Neuronal stem cell (in vitro differentiated cells): ENCODE data around the gene BTG4.
A peak's percentile ranks its signal among the peaks of the same experiment; 100 is the strongest.

Experiments
- DNase-seq: peaks from one replicate; pipeline ENCODE4 v3.0.0-alpha.2; 2013; ENCODE audit warnings: low spot score
- H2AFZ ChIP-seq: one replicate; pipeline ENCODE4 v1.6.1; 2013; ENCODE audit warnings: mild to moderate bottlenecking, low read length, inconsistent platforms
- H2AK5ac ChIP-seq: 2 replicates; pipeline ENCODE4 v1.6.1; 2013; ENCODE audit warnings: low read depth, mild to moderate bottlenecking, inconsistent platforms, low read length, moderate library complexity, mixed read lengths
- H2BK120ac ChIP-seq: 2 replicates; pipeline ENCODE4 v1.6.1; 2013; ENCODE audit warnings: low read depth, mild to moderate bottlenecking, inconsistent platforms, low read length, moderate library complexity, mixed read lengths
- H2BK12ac ChIP-seq: one replicate; pipeline ENCODE4 v1.6.1; 2013; ENCODE audit warnings: low read length, inconsistent platforms
- H2BK15ac ChIP-seq: 2 replicates; pipeline ENCODE4 v1.6.1; 2013; ENCODE audit warnings: mild to moderate bottlenecking, low read length, inconsistent platforms, mixed read lengths
- H2BK5ac ChIP-seq: one replicate; pipeline ENCODE4 v1.6.1; 2013; ENCODE audit warnings: inconsistent platforms, mild to moderate bottlenecking, low read length, moderate library complexity
- H3K14ac ChIP-seq: one replicate; pipeline ENCODE4 v1.6.1; 2013; ENCODE audit warnings: low read length, inconsistent platforms
- H3K18ac ChIP-seq: 2 replicates; pipeline ENCODE4 v1.6.1; 2013; ENCODE audit warnings: low read length, inconsistent platforms
- H3K23ac ChIP-seq: 2 replicates; pipeline ENCODE4 v1.6.1; 2013; ENCODE audit warnings: low read depth, mild to moderate bottlenecking, mixed read lengths, low read length, inconsistent platforms; ENCODE audit not compliant: poor library complexity
- H3K27ac ChIP-seq: replicated peaks from 3 replicates; pipeline ENCODE4 v1.5.1; 2013; ENCODE audit warnings: low read length, inconsistent platforms
- H3K27me3 ChIP-seq, 3 experiments: 2 replicates each; pipeline ENCODE4 v1.6.1; 2013; ENCODE audit warnings: low read length in 3 of 3, mild to moderate bottlenecking in 2 of 3, inconsistent platforms in 1 of 3, low read depth in 1 of 3, mixed read lengths in 1 of 3, moderate library complexity in 1 of 3; ENCODE audit not compliant: control insufficient read depth in 3 of 3, insufficient read depth in 3 of 3
- H3K36me3 ChIP-seq, 2 donors: replicated peaks in 1 of 2; 2 replicates each; pipeline ENCODE4 v1.6.1; 2013; ENCODE audit warnings: low read length in 2 of 2; ENCODE audit not compliant: control insufficient read depth in 2 of 2, insufficient read depth in 2 of 2
- H3K4ac ChIP-seq: 2 replicates; pipeline ENCODE4 v1.6.1; 2013; ENCODE audit warnings: inconsistent platforms, mild to moderate bottlenecking, low read length, moderate library complexity
- H3K4me1 ChIP-seq, 2 donors: 1 replicate in 1 of 2; 2 replicates in 1 of 2; pipeline ENCODE4 v1.6.1; 2013; ENCODE audit warnings: low read length in 2 of 2, low read depth in 1 of 2; ENCODE audit not compliant: control insufficient read depth in 2 of 2, insufficient read depth in 1 of 2
- H3K4me2 ChIP-seq: one replicate; pipeline ENCODE4 v1.6.1; 2013; ENCODE audit warnings: mild to moderate bottlenecking, low read length, inconsistent platforms; ENCODE audit not compliant: insufficient read depth, poor library complexity, severe bottlenecking
- H3K4me3 ChIP-seq, 2 donors: 2 replicates each; pipeline ENCODE4 v1.5.1; 2013; ENCODE audit warnings: low read length in 2 of 2, mild to moderate bottlenecking in 2 of 2, inconsistent platforms in 1 of 2, moderate library complexity in 1 of 2
- H3K79me1 ChIP-seq: one replicate; pipeline ENCODE4 v1.6.1; 2013; ENCODE audit warnings: low read depth, mild to moderate bottlenecking, inconsistent platforms, low read length, moderate library complexity
- H3K9ac ChIP-seq: one replicate; pipeline ENCODE4 v1.6.1; 2013; ENCODE audit warnings: mild to moderate bottlenecking, low read depth, low read length, inconsistent platforms; ENCODE audit not compliant: poor library complexity
- H3K9me3 ChIP-seq, 2 donors: replicated peaks in 1 of 2; 2 replicates each; pipeline versions ENCODE3 to v1.6.1; 2013; ENCODE audit warnings: low read length in 2 of 2, mild to moderate bottlenecking in 2 of 2, inconsistent platforms in 1 of 2, low read depth in 1 of 2, mixed read lengths in 1 of 2, moderate library complexity in 1 of 2; ENCODE audit not compliant: control insufficient read depth in 2 of 2, insufficient read depth in 1 of 2
- H4K8ac ChIP-seq: one replicate; pipeline ENCODE4 v1.6.1; 2013; ENCODE audit warnings: low read depth, mild to moderate bottlenecking, inconsistent platforms, low read length, moderate library complexity
- H4K91ac ChIP-seq: one replicate; pipeline ENCODE4 v1.6.1; 2013; ENCODE audit warnings: low read length, low read depth, mild to moderate bottlenecking, inconsistent platforms; ENCODE audit not compliant: poor library complexity
- WGBS, 2 donors: extraction: QIAGEN DNeasy Blood & Tissue Kit; methylation state at CpG; one replicate each; pipeline ENCODE4 v1.1.7; 2013; ENCODE audit warnings: missing lambda C conversion rate in 2 of 2, mixed read lengths in 1 of 2; ENCODE audit not compliant: insufficient read length in 2 of 2, insufficient replicate concordance in 1 of 2; ENCODE audit errors: extremely low coverage in 2 of 2; 5-methylcytosine and 5-hydroxymethylcytosine counted together

Gene BTG4

DNA sequence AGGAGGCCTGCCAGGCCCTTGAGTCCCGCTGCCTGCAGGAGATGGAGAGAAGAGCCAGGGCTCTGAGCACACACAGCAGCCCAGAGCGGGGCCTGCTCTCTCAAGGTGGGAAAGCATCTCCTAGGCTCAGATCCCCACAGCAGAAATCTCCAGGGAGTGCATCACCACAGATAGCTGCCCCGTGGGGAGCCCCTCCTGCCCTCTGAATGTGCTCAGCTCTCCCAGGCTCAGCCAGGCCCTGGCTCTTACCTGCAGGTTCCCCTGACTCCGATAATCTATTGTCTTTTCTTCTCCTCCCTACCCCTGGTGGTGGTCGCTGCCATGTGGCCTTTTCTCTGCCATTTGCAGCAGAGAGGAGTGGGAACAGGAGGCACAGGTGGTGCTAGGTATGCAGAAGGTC, 49.9 kb downstream of the BTG4 start:
- peaks cover 0 to 5% (median 0%) of the 10 kb centered on the region in 3 experiments for H3K27me3 ChIP-seq
- H2BK120ac ChIP-seq = no peak overlapping the region
- no peaks in the 10 kb centered on the region for H3K4me1 ChIP-seq
- H3K4me3 ChIP-seq = no peak overlapping the region
- H4K8ac ChIP-seq = no peak overlapping the region
- H4K91ac ChIP-seq = no peak overlapping the region
- no peak for DNase-seq
- no peak overlapping the region for H2AK5ac ChIP-seq
- H3K9me3 ChIP-seq = no peaks in the 10 kb centered on the region
- no peak overlapping the region for H2AFZ ChIP-seq
- H3K79me1 ChIP-seq = no peaks in the 10 kb centered on the region
- H2BK5ac ChIP-seq = no peak overlapping the region
- no peak overlapping the region for H3K27ac ChIP-seq
- H2BK12ac ChIP-seq = no peak overlapping the region
- H3K4ac ChIP-seq = no peak overlapping the region
- H2BK15ac ChIP-seq = no peak overlapping the region
- H3K36me3 ChIP-seq = no peaks in the 10 kb centered on the region
- no peak overlapping the region for H3K14ac ChIP-seq
- no peak overlapping the region for H3K4me2 ChIP-seq
- H3K18ac ChIP-seq = no peak overlapping the region
- H3K23ac ChIP-seq = no peak overlapping the region
- no peak overlapping the region for H3K9ac ChIP-seq
- WGBS, 2 donors = no CpG with 5 or more reads among the region's 5 CpGs

DNA sequence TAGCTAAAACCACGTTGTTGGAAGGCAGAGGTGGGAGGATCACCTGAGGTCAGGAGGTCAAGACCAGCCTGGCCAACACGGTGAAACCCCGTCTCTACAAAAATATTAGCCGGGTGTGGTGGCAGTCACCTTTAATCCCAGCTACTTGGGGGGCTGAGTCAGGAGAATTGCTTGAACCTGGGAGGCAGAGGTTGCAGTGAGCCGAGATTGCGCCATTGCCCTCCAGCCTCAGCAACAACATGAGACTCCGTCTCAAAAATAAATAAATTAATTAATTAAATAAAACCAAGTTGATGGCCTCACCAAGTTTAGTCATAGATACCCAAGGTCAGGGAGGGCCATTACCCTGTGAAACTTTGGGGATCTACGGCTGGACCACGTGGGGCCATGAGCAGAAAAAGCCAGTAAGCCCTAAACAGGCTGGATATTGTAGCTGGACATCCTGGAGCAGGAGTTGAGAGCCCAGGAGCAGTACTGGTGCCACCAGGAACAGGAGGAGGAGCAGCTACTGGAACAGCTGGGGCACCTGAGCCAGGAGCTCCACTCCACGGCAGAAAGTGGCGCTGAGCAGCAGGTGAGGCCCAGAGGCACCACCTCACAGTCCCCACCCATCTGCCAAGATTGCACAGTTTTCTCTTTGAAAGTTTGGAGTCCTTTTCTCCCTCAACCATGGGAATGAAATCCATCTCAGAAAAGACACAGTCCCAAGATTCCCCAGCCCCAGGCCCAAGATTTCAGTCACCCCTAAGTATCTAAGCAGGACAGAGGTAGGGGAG, 50.5 kb downstream of the BTG4 start:
- peaks cover 0 to 5% (median 0%) of the 10 kb centered on the region in 3 experiments for H3K27me3 ChIP-seq
- no peak overlapping the region for H4K8ac ChIP-seq
- no peak overlapping the region for H2AK5ac ChIP-seq
- no CpG with 5 or more reads among the region's 11 CpGs for WGBS, 2 donors
- H2BK12ac ChIP-seq = no peak overlapping the region
- no peak overlapping the region for H3K27ac ChIP-seq
- H2BK15ac ChIP-seq = no peak overlapping the region
- no peaks in the 10 kb centered on the region for H3K36me3 ChIP-seq
- H4K91ac ChIP-seq = no peak overlapping the region
- no peak for DNase-seq
- H2BK120ac ChIP-seq = no peak overlapping the region
- no peak overlapping the region for H3K18ac ChIP-seq
- no peak overlapping the region for H3K9ac ChIP-seq
- H3K4me3 ChIP-seq = no peak overlapping the region
- H3K23ac ChIP-seq = no peak overlapping the region
- H3K14ac ChIP-seq = no peak overlapping the region
- no peaks in the 10 kb centered on the region for H3K9me3 ChIP-seq
- H2AFZ ChIP-seq = no peak overlapping the region
- H3K4ac ChIP-seq = no peak overlapping the region
- no peak overlapping the region for H2BK5ac ChIP-seq
- no peaks in the 10 kb centered on the region for H3K79me1 ChIP-seq
- H3K4me1 ChIP-seq = no peaks in the 10 kb centered on the region
- H3K4me2 ChIP-seq = no peak overlapping the region

DNA sequence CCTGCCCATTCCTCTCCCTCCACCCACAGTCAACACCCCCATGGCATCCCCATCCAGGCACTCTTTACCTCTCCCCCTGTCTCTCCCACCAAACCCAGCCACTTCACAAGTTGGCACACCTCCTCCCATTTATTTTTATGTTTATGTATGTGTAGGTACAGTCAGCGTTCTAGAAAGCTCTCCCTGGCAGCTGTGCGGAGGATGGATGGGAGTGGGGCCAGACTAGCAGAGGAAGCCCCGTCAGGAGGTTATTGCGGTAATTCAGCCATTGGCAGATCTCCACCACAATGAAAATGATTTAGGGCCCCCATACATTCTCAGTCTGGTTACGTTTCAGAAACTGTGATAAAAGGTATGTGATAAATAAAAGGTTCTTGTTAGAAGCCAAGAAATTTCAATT, 51.3 kb downstream of the BTG4 start:
- no peak overlapping the region for H2AFZ ChIP-seq
- no peak overlapping the region for H2BK5ac ChIP-seq
- H4K8ac ChIP-seq = no peak overlapping the region
- H2BK12ac ChIP-seq = no peak overlapping the region
- no peak overlapping the region for H3K14ac ChIP-seq
- H3K36me3 ChIP-seq = no peaks in the 10 kb centered on the region
- no peak overlapping the region for H3K18ac ChIP-seq
- no peaks in the 10 kb centered on the region for H3K4me1 ChIP-seq
- no peak overlapping the region for H2BK15ac ChIP-seq
- no peak overlapping the region for H4K91ac ChIP-seq
- no peaks in the 10 kb centered on the region for H3K9me3 ChIP-seq
- no peak overlapping the region for H2AK5ac ChIP-seq
- no peak overlapping the region for H3K4me3 ChIP-seq
- no peak overlapping the region for H3K4ac ChIP-seq
- no peak for DNase-seq
- H3K4me2 ChIP-seq = no peak overlapping the region
- no peak overlapping the region for H3K27ac ChIP-seq
- H3K27me3 ChIP-seq = peaks cover 0 to 10% (median 0%) of the 10 kb centered on the region in 3 experiments
- no peak overlapping the region for H2BK120ac ChIP-seq
- H3K9ac ChIP-seq = no peak overlapping the region
- H3K23ac ChIP-seq = no peak overlapping the region
- no peaks in the 10 kb centered on the region for H3K79me1 ChIP-seq
- no CpG with 5 or more reads among the region's 5 CpGs for WGBS, 2 donors

DNA sequence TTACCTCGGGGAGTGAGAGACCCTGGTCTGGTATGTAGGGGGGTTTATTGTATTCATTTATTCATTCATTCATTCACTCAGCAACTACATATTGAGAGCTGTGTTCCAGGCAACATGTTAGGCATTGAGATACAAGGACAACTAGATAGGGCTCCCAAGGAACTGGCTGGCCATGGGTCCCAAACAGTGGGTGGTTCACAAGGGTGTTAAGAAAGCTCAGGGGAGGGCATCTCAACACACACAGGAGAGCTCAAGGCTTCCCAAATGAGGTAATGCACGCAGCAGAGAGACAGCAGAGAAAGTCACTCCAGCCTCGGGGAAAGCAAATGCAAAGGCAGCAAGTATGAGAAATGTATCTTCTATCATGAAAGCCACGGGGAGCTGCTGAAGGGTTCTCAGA, 51.8 kb downstream of the BTG4 start:
- Histone ChIP-seq H2BK15ac (no peak overlapping the region), H3K4me1 (no peaks in the 10 kb centered on the region), H3K4ac (no peak overlapping the region), H2AK5ac (peak overlapping the region; percentile 8), H3K79me1 (no peaks in the 10 kb centered on the region), H3K4me3 (no peak overlapping the region), H4K91ac (no peak overlapping the region), H4K8ac (no peak overlapping the region), H3K9ac (no peak overlapping the region), H2AFZ (no peak overlapping the region), H3K18ac (no peak overlapping the region), H3K36me3 (no peaks in the 10 kb centered on the region), H2BK5ac (no peak overlapping the region), H3K27me3 (peaks cover 0 to 10% (median 0%) of the 10 kb centered on the region in 3 experiments), H3K9me3 (no peaks in the 10 kb centered on the region), H3K4me2 (no peak overlapping the region), H2BK12ac (no peak overlapping the region), H3K14ac (no peak overlapping the region), H3K23ac (no peak overlapping the region), H3K27ac (no peak overlapping the region), H2BK120ac (no peak overlapping the region)
- DNase-seq = no peak
- WGBS, 2 donors = no CpG with 5 or more reads among the region's 4 CpGs
